ENCODE measurements around the gene POLR2J2.
"Not testable (repeated sequence)": the region's sequence is repeated elsewhere in the genome, so short reads cannot be mapped to it uniquely, and the experiment has no call there.

Gene POLR2J2

GRCh38 chr7:102667523-102667922 is 3.9 kb downstream of the POLR2J2 start:
- not testable (repeated sequence) for H3K36me3 ChIP-seq (ENCODE audit: control insufficient read depth, insufficient read depth, low read length); H3K4me1 ChIP-seq (ENCODE audit: control insufficient read depth, insufficient read depth, low read length); DNase-seq (ENCODE audit: low read depth, low spot score); H3K27me3 ChIP-seq (ENCODE audit: control insufficient read depth, insufficient read depth, low read length); H3K9me3 ChIP-seq (ENCODE audit: control insufficient read depth, insufficient read depth, low read length); H3K4me3 ChIP-seq (ENCODE audit: low read length); H3K27ac ChIP-seq (ENCODE audit: low read length)
- WGBS (ENCODE audit: insufficient coverage, insufficient read length): no CpG with 5 or more reads among the region's 14 CpGs

- not testable (repeated sequence) for H3K9me3 ChIP-seq (ENCODE audit: control insufficient read depth, insufficient read depth, low read length); H3K27me3 ChIP-seq (ENCODE audit: control insufficient read depth, insufficient read depth, low read length); H3K27ac ChIP-seq (ENCODE audit: low read length); H3K4me3 ChIP-seq (ENCODE audit: low read length); H3K4me1 ChIP-seq (ENCODE audit: control insufficient read depth, insufficient read depth, low read length); H3K36me3 ChIP-seq (ENCODE audit: control insufficient read depth, insufficient read depth, low read length); DNase-seq (ENCODE audit: low read depth, low spot score)
- WGBS (ENCODE audit: insufficient coverage, insufficient read length): no CpG with 5 or more reads among the region's 16 CpGs
Measured at GRCh38 chr7:102666850-102667249, 4.6 kb downstream of the POLR2J2 start.

- H3K9me3 ChIP-seq (ENCODE audit: control insufficient read depth, insufficient read depth, low read length); H3K27me3 ChIP-seq (ENCODE audit: control insufficient read depth, insufficient read depth, low read length); H3K36me3 ChIP-seq (ENCODE audit: control insufficient read depth, insufficient read depth, low read length); H3K4me1 ChIP-seq (ENCODE audit: control insufficient read depth, insufficient read depth, low read length); DNase-seq (ENCODE audit: low read depth, low spot score); H3K4me3 ChIP-seq (ENCODE audit: low read length); H3K27ac ChIP-seq (ENCODE audit: low read length): not testable (repeated sequence)
- no CpG with 5 or more reads among the region's 11 CpGs for WGBS (ENCODE audit: insufficient coverage, insufficient read length)
Measured at GRCh38 chr7:102664765-102665164, 6.7 kb downstream of the POLR2J2 start.

GRCh38 chr7:102649924-102650323 is 21.5 kb downstream of the POLR2J2 start, which contains the start of gene SPDYE2B:
TSS of gene SPDYE2B (plus strand) at chr7:102650319. CDS start at chr7:102652349, 2,030 bp downstream.
- H3K9me3 ChIP-seq (ENCODE audit: control insufficient read depth, insufficient read depth, low read length); H3K36me3 ChIP-seq (ENCODE audit: control insufficient read depth, insufficient read depth, low read length); DNase-seq (ENCODE audit: low read depth, low spot score); H3K27ac ChIP-seq (ENCODE audit: low read length); H3K4me1 ChIP-seq (ENCODE audit: control insufficient read depth, insufficient read depth, low read length); H3K4me3 ChIP-seq (ENCODE audit: low read length); H3K27me3 ChIP-seq (ENCODE audit: control insufficient read depth, insufficient read depth, low read length): not testable (repeated sequence)
- WGBS (ENCODE audit: insufficient coverage, insufficient read length): no CpG with 5 or more reads among the region's 4 CpGs

- WGBS (ENCODE audit: insufficient coverage, insufficient read length): no CpG with 5 or more reads among the region's 7 CpGs
Measured at GRCh38 chr7:102647813-102648212, 23.6 kb downstream of the POLR2J2 start.

GRCh38 chr7:102643404-102643803 is 28.1 kb downstream of the POLR2J2 start:
- H3K27ac ChIP-seq (ENCODE audit: low read length); H3K36me3 ChIP-seq (ENCODE audit: control insufficient read depth, insufficient read depth, low read length); DNase-seq (ENCODE audit: low read depth, low spot score); H3K4me3 ChIP-seq (ENCODE audit: low read length); H3K4me1 ChIP-seq (ENCODE audit: control insufficient read depth, insufficient read depth, low read length); H3K9me3 ChIP-seq (ENCODE audit: control insufficient read depth, insufficient read depth, low read length); H3K27me3 ChIP-seq (ENCODE audit: control insufficient read depth, insufficient read depth, low read length): not testable (repeated sequence)
- WGBS (ENCODE audit: insufficient coverage, insufficient read length): no CpG with 5 or more reads among the region's 1 CpG

More at GRCh38 chr7:102647813-102648212, 23.6 kb downstream of the POLR2J2 start:
- H3K36me3 ChIP-seq (ENCODE audit: control insufficient read depth, insufficient read depth, low read length); H3K4me1 ChIP-seq (ENCODE audit: control insufficient read depth, insufficient read depth, low read length); H3K4me3 ChIP-seq (ENCODE audit: low read length); H3K27me3 ChIP-seq (ENCODE audit: control insufficient read depth, insufficient read depth, low read length); H3K9me3 ChIP-seq (ENCODE audit: control insufficient read depth, insufficient read depth, low read length); H3K27ac ChIP-seq (ENCODE audit: low read length); DNase-seq (ENCODE audit: low read depth, low spot score): not testable (repeated sequence)

GRCh38 chr7:102642691-102643090 is 28.8 kb downstream of the POLR2J2 start, which contains the start of gene UPK3BL1:
TSS of gene UPK3BL1 (minus strand) at chr7:102642791. CDS start at chr7:102642741, 50 bp downstream.
- not testable (repeated sequence) for H3K4me1 ChIP-seq (ENCODE audit: control insufficient read depth, insufficient read depth, low read length); H3K4me3 ChIP-seq (ENCODE audit: low read length); H3K9me3 ChIP-seq (ENCODE audit: control insufficient read depth, insufficient read depth, low read length); H3K27me3 ChIP-seq (ENCODE audit: control insufficient read depth, insufficient read depth, low read length); H3K27ac ChIP-seq (ENCODE audit: low read length); H3K36me3 ChIP-seq (ENCODE audit: control insufficient read depth, insufficient read depth, low read length); DNase-seq (ENCODE audit: low read depth, low spot score)
- WGBS (ENCODE audit: insufficient coverage, insufficient read length): no CpG with 5 or more reads among the region's 9 CpGs

GRCh38 chr7:102638848-102639247 is 32.6 kb downstream of the POLR2J2 start:
- H3K27me3 ChIP-seq (ENCODE audit: control insufficient read depth, insufficient read depth, low read length); H3K4me1 ChIP-seq (ENCODE audit: control insufficient read depth, insufficient read depth, low read length); H3K27ac ChIP-seq (ENCODE audit: low read length); DNase-seq (ENCODE audit: low read depth, low spot score); H3K9me3 ChIP-seq (ENCODE audit: control insufficient read depth, insufficient read depth, low read length); H3K36me3 ChIP-seq (ENCODE audit: control insufficient read depth, insufficient read depth, low read length); H3K4me3 ChIP-seq (ENCODE audit: low read length): not testable (repeated sequence)
- WGBS (ENCODE audit: insufficient coverage, insufficient read length): no CpG with 5 or more reads among the region's 11 CpGs

- no CpG with 5 or more reads among the region's 13 CpGs for WGBS (ENCODE audit: insufficient coverage, insufficient read length)
- not testable (repeated sequence) for H3K27ac ChIP-seq (ENCODE audit: low read length); DNase-seq (ENCODE audit: low read depth, low spot score); H3K27me3 ChIP-seq (ENCODE audit: control insufficient read depth, insufficient read depth, low read length); H3K36me3 ChIP-seq (ENCODE audit: control insufficient read depth, insufficient read depth, low read length); H3K4me1 ChIP-seq (ENCODE audit: control insufficient read depth, insufficient read depth, low read length); H3K4me3 ChIP-seq (ENCODE audit: low read length); H3K9me3 ChIP-seq (ENCODE audit: control insufficient read depth, insufficient read depth, low read length)
Measured at GRCh38 chr7:102636956-102637355, 34.5 kb downstream of the POLR2J2 start.

- DNase-seq (ENCODE audit: low read depth, low spot score); H3K27me3 ChIP-seq (ENCODE audit: control insufficient read depth, insufficient read depth, low read length); H3K4me1 ChIP-seq (ENCODE audit: control insufficient read depth, insufficient read depth, low read length); H3K27ac ChIP-seq (ENCODE audit: low read length); H3K9me3 ChIP-seq (ENCODE audit: control insufficient read depth, insufficient read depth, low read length); H3K4me3 ChIP-seq (ENCODE audit: low read length); H3K36me3 ChIP-seq (ENCODE audit: control insufficient read depth, insufficient read depth, low read length): not testable (repeated sequence)
- WGBS (ENCODE audit: insufficient coverage, insufficient read length): no CpG with 5 or more reads among the region's 5 CpGs
Measured at GRCh38 chr7:102635354-102635753, 36.1 kb downstream of the POLR2J2 start.

GRCh38 chr7:102634299-102634698 is 37.2 kb downstream of the POLR2J2 start:
- not testable (repeated sequence) for H3K36me3 ChIP-seq (ENCODE audit: control insufficient read depth, insufficient read depth, low read length); H3K9me3 ChIP-seq (ENCODE audit: control insufficient read depth, insufficient read depth, low read length); H3K27ac ChIP-seq (ENCODE audit: low read length); H3K4me3 ChIP-seq (ENCODE audit: low read length); DNase-seq (ENCODE audit: low read depth, low spot score); H3K4me1 ChIP-seq (ENCODE audit: control insufficient read depth, insufficient read depth, low read length); H3K27me3 ChIP-seq (ENCODE audit: control insufficient read depth, insufficient read depth, low read length)
- no CpG with 5 or more reads among the region's 6 CpGs for WGBS (ENCODE audit: insufficient coverage, insufficient read length)
